Sigmoid colon (tissue), 4 donors: ENCODE measurements around the gene ADAMTS2.
A peak's percentile ranks its signal among the peaks of the same experiment; 100 is the strongest.

ENCODE experiments used
- EP300 ChIP-seq, 4 donors: sonication (generic); formaldehyde crosslinking; IDR thresholded peaks; one replicate each; pipeline ENCODE4 v1.6.1; 2017; ENCODE audit warnings: antibody characterized with exemption in 4 of 4
- POLR2A ChIP-seq, 2 donors: fragments of 450-650 bp; IDR thresholded peaks; one replicate each; pipeline ENCODE4 v1.6.1; 2016; ENCODE audit warnings: antibody characterized with exemption in 2 of 2, mild to moderate bottlenecking in 2 of 2, moderate library complexity in 2 of 2
- POLR2AphosphoS5 ChIP-seq, 4 donors: sonication (generic); formaldehyde crosslinking; IDR thresholded peaks; one replicate each; pipeline ENCODE4 v1.6.1; 2017; ENCODE audit warnings: antibody characterized with exemption in 4 of 4
- TF ChIP-seq, protein P1 (sequence below), 4 experiments: fragments of 450-650 bp in 3 of 4; fragments of 200-600 bp in 1 of 4; IDR thresholded peaks; one replicate each; pipeline ENCODE4 v1.5.1; 2016 to 2019; ENCODE audit warnings: antibody characterized with exemption in 4 of 4, mild to moderate bottlenecking in 3 of 4, moderate library complexity in 2 of 4

DNA sequence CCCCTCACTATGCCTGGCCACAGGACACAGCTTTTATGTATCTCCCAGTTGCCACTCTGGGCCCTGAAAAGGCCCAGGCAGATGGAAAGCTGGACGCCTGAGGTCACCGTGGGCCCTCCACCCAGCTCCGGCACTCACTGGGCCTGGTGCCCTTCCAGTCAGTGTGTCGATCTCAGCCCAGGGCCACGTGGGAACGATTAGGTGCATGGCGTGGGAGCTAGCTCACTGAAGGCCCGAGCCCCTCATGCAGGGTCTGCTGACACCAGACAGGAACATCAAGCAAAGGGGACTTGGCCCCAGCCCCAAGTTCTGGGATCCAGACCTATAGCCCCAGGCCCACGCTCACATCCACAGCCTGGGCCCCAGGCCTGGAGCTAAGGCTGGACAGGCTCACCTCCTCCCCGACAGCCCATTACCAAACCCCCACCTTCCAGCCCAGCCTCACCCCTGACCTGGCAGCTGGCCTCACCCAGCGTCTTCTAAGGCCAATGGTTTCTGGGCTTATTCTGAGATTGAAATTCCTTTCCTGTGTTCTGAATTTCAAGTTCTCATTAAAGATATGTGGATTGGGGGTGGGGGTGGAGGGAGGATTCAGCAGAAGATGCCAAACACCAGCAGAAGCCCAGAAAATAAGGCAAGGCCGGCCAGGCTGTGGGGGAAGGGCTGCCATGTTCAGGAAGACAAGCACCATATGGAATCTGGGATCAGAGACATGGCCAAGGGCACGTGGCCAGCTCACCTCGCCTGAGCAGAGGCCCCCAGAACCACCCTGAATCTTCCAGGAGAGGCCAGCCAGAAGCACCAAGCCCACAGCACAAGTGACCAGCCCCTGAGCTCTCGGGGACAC, 74.5 kb downstream of the ADAMTS2 start:
- TF ChIP-seq, protein P1, sequence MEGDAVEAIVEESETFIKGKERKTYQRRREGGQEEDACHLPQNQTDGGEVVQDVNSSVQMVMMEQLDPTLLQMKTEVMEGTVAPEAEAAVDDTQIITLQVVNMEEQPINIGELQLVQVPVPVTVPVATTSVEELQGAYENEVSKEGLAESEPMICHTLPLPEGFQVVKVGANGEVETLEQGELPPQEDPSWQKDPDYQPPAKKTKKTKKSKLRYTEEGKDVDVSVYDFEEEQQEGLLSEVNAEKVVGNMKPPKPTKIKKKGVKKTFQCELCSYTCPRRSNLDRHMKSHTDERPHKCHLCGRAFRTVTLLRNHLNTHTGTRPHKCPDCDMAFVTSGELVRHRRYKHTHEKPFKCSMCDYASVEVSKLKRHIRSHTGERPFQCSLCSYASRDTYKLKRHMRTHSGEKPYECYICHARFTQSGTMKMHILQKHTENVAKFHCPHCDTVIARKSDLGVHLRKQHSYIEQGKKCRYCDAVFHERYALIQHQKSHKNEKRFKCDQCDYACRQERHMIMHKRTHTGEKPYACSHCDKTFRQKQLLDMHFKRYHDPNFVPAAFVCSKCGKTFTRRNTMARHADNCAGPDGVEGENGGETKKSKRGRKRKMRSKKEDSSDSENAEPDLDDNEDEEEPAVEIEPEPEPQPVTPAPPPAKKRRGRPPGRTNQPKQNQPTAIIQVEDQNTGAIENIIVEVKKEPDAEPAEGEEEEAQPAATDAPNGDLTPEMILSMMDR (IDR thresholded peaks at IDR 0.05): no peak
- TF ChIP-seq POLR2AphosphoS5 (IDR thresholded peaks at IDR 0.05) (peak in 1 of 4 donors; percentile 18), EP300 (IDR thresholded peaks at IDR 0.05) (no peak), POLR2A (IDR thresholded peaks at IDR 0.05) (no peak)
